Gastrocnemius medialis (tissue), 4 donors: ENCODE data around the gene TLDC2.

Source experiments
- POLR2A ChIP-seq, 2 donors: fragments of 450-650 bp; IDR thresholded peaks; one replicate each; pipeline ENCODE4 v1.6.1; 2017; ENCODE audit warnings: antibody characterized with exemption in 2 of 2, mild to moderate bottlenecking in 2 of 2, moderate library complexity in 2 of 2
- TF ChIP-seq, protein P1 (sequence below), 5 experiments: fragments of 450-650 bp in 3 of 5; fragments of 200-600 bp in 2 of 5; sonication (generic) in 2 of 5; IDR thresholded peaks in 4 of 5; conservative IDR thresholded peaks in 1 of 5; 1 replicate in 4 of 5; 2 replicates in 1 of 5; pipeline ENCODE4 v1.5.1; 2016 to 2019; ENCODE audit warnings: antibody characterized with exemption in 5 of 5, mild to moderate bottlenecking in 3 of 5, moderate library complexity in 3 of 5

DNA sequence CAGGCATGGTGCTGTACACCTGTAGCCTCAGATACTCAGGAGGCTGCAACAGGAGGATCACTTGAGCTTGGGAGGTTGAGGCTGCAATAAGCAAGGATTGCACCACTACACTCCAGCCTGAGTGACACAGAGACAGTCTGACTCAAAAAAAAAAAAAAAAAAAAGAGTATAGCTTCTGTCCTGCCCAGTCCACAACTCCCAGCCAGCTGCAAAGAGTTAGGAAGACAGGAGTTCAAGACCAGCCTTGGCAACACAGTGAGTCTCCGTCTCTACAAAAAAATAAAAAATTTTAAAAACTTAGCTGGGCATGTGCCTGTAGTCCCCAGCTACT lies 28.3 kb upstream of the TLDC2 start:
- TF ChIP-seq, protein P1, sequence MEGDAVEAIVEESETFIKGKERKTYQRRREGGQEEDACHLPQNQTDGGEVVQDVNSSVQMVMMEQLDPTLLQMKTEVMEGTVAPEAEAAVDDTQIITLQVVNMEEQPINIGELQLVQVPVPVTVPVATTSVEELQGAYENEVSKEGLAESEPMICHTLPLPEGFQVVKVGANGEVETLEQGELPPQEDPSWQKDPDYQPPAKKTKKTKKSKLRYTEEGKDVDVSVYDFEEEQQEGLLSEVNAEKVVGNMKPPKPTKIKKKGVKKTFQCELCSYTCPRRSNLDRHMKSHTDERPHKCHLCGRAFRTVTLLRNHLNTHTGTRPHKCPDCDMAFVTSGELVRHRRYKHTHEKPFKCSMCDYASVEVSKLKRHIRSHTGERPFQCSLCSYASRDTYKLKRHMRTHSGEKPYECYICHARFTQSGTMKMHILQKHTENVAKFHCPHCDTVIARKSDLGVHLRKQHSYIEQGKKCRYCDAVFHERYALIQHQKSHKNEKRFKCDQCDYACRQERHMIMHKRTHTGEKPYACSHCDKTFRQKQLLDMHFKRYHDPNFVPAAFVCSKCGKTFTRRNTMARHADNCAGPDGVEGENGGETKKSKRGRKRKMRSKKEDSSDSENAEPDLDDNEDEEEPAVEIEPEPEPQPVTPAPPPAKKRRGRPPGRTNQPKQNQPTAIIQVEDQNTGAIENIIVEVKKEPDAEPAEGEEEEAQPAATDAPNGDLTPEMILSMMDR (IDR thresholded peaks at IDR 0.05 in 4 of 5, conservative IDR thresholded peaks at IDR 0.05 in 1 of 5) = no peak
- TF ChIP-seq POLR2A (IDR thresholded peaks at IDR 0.05) = no peak
